ENCODE data around the gene SELP.

DNA sequence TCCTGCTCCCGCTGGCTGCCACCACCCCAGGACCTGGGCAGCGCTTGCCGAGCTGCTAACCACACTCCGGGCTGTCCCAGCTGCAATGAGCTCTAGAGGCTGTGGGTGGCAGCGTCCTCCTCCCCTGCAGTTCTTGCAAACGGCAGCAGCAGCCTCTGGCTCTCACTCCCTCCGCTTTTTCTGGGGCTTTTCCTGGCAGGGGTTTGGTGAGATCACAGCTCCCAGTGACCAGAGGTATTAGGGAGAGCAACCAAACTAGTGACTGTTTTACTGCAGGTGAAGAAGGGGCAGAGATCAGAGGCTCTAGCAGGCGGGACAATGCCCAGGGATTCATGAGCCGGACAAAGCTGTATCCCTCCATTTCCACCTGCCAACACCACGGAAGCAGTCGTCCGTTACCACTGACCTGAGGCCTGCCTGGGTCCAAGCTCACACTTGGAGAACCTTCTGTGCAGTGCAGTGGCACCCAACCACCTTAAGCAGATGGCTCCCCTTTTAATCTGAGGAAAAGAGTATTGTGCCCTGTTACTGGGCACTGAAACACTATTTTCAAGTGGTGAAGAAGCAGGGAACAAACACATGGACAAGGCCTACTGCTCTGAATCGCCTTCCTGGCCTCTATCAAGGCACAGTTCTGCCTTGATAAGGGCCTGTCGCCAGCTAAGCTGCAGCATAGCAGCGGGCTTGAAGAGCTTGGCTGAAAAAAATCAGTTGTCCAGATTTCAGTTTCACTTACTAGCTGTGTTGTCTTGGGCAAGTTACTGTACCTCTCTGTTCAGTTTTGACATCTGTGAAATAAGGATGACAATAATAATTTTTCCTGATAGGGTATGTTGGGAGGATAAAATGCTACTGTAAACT is 43.3 kb downstream of the SELP start, which contains the start of gene F5:
- no peak for TF ChIP-seq EP300 (IDR thresholded peaks at IDR 0.05; ENCODE audit: borderline replicate concordance)
- TF ChIP-seq, protein P1, sequence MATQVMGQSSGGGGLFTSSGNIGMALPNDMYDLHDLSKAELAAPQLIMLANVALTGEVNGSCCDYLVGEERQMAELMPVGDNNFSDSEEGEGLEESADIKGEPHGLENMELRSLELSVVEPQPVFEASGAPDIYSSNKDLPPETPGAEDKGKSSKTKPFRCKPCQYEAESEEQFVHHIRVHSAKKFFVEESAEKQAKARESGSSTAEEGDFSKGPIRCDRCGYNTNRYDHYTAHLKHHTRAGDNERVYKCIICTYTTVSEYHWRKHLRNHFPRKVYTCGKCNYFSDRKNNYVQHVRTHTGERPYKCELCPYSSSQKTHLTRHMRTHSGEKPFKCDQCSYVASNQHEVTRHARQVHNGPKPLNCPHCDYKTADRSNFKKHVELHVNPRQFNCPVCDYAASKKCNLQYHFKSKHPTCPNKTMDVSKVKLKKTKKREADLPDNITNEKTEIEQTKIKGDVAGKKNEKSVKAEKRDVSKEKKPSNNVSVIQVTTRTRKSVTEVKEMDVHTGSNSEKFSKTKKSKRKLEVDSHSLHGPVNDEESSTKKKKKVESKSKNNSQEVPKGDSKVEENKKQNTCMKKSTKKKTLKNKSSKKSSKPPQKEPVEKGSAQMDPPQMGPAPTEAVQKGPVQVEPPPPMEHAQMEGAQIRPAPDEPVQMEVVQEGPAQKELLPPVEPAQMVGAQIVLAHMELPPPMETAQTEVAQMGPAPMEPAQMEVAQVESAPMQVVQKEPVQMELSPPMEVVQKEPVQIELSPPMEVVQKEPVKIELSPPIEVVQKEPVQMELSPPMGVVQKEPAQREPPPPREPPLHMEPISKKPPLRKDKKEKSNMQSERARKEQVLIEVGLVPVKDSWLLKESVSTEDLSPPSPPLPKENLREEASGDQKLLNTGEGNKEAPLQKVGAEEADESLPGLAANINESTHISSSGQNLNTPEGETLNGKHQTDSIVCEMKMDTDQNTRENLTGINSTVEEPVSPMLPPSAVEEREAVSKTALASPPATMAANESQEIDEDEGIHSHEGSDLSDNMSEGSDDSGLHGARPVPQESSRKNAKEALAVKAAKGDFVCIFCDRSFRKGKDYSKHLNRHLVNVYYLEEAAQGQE (IDR thresholded peaks at IDR 0.05; ENCODE audit: low read depth): no peak

All from Ishikawa (cell line).